Stimulated activated naive CD4-positive, alpha-beta T cell (primary cell): ENCODE measurements around the gene STK39.

Experiments used
- DNase-seq, 6 experiments: peaks; one replicate each; lab custom pipeline; 2025; lab: John Stamatoyannopoulos, UW

STK39 gene

GRCh38 chr2:168003876-168004275 lies 243.5 kb downstream of the STK39 start:
- DNase-seq, result no peak

- no peak for DNase-seq
These were observed 245.3 kb downstream of the STK39 start for GRCh38 chr2:168002021-168002553.

GRCh38 chr2:167992278-167992677 lies 255.1 kb downstream of the STK39 start:
- DNase-seq, result no peak

GRCh38 chr2:167990062-167990461 lies 257.3 kb downstream of the STK39 start:
- DNase-seq, result no peak

GRCh38 chr2:167988296-167988695 lies 259.1 kb downstream of the STK39 start:
- DNase-seq, result no peak

GRCh38 chr2:167987558-167987957 lies 259.8 kb downstream of the STK39 start:
- DNase-seq, result no peak

- DNase-seq, result no peak
These were observed 260.4 kb downstream of the STK39 start for GRCh38 chr2:167987026-167987425.

GRCh38 chr2:167986223-167986622 lies 261.2 kb downstream of the STK39 start:
- DNase-seq, result no peak

- no peak for DNase-seq
These were observed 265.4 kb downstream of the STK39 start for GRCh38 chr2:167981945-167982344.

- no peak for DNase-seq
These were observed 267.0 kb downstream of the STK39 start for GRCh38 chr2:167980439-167980838.

GRCh38 chr2:167972746-167973145 lies 274.6 kb downstream of the STK39 start:
- no peak for DNase-seq

GRCh38 chr2:167972020-167972419 lies 275.4 kb downstream of the STK39 start:
- no peak for DNase-seq

GRCh38 chr2:167966937-167967913 lies 280.2 kb downstream of the STK39 start:
- DNase-seq, result no peak

- DNase-seq, result no peak
These were observed 281.3 kb downstream of the STK39 start for GRCh38 chr2:167965907-167966761.

GRCh38 chr2:167964650-167965413 lies 282.6 kb downstream of the STK39 start:
- no peak for DNase-seq

- DNase-seq, result no peak
These were observed 283.3 kb downstream of the STK39 start for GRCh38 chr2:167963899-167964649.

GRCh38 chr2:167962436-167963226 lies 284.8 kb downstream of the STK39 start:
- no peak for DNase-seq

- DNase-seq, result no peak
These were observed 285.8 kb downstream of the STK39 start for GRCh38 chr2:167961536-167962048.

GRCh38 chr2:167960089-167960747 lies 287.2 kb downstream of the STK39 start:
- no peak for DNase-seq
